ENCODE measurements around the gene NETO2.

Gene NETO2

DNA sequence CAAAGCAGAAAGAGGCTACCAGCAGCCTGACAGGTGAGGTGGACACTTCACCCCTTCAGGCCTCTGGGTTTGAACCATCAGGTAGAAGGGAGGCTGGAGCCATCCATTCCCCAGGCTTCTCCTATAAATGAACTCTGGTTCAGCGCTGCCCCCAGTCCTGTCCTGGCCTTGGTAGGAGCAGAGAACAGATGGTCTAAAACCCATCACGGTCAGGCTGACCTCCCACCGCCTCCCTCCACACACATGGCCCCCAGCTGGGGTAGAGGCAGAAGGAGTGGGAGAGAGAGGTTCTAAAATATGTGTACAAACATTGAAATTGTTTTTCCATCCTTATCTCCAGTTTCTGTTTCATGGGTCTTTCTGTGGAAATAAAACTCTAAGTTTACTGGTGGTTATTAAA lies 110.6 kb downstream of the NETO2 start:
- no peak for DNase-seq
- Histone ChIP-seq H2BK5ac (ENCODE audit: low read depth, low read length, poor library complexity, severe bottlenecking) (no peak overlapping the region), H3K23ac (ENCODE audit: low read length in 2 of 2) (no peak overlapping the region)

DNA sequence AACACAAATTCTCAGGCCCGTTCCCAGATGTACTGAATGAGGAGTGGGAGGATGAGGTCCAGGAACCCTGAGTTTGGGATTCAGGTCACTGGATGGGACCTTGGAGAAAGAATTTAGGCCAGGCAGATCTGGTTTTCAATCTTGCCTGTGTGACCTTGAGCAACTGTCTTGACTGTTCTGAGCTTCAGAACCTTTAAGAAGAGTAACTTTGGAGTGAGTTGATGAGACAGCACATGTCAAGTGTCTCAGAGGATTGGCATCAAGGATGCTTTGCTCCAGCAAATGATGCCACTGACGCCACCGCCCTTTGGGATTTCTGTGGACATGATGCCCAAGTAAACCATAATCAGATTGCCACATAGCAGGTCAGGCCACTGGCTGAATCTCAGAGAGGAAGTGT lies 114.0 kb downstream of the NETO2 start:
- H3K18ac ChIP-seq (ENCODE audit: low read depth in 1 of 2, low read length in 2 of 2) = no peak overlapping the region
- 91% methylated on average over 3 of the region's 3 CpGs for WGBS
- no peak overlapping the region for H3K9ac ChIP-seq (ENCODE audit: low read length)
- DNase-seq = no peak
- H3K36me3 ChIP-seq (ENCODE audit: control insufficient read depth in 1 of 2, insufficient read depth in 2 of 2, low read depth in 1 of 2, low read length in 2 of 2) = no peaks in the 10 kb centered on the region
- no peak overlapping the region for H3K4me2 ChIP-seq (ENCODE audit: low read length, poor library complexity, severe bottlenecking)
- H3K4me1 ChIP-seq (ENCODE audit: control insufficient read depth, insufficient read depth, low read depth, low read length) = no peaks in the 10 kb centered on the region
- no peak overlapping the region for H4K8ac ChIP-seq (ENCODE audit: low read length)
- H3K27ac ChIP-seq (ENCODE audit: low read length, poor library complexity, severe bottlenecking) = no peak overlapping the region
- H2BK5ac ChIP-seq (ENCODE audit: low read depth, low read length, poor library complexity, severe bottlenecking) = no peak overlapping the region
- peaks cover 0 to 2% of the 10 kb centered on the region in 2 experiments for H3K27me3 ChIP-seq (ENCODE audit: control insufficient read depth in 1 of 2, insufficient read depth in 1 of 2, low read length in 2 of 2)
- no peak overlapping the region for H2BK120ac ChIP-seq (ENCODE audit: low read depth, low read length)
- H2BK12ac ChIP-seq (ENCODE audit: low read length in 2 of 2) = no peak overlapping the region
- no peak overlapping the region for H3K23ac ChIP-seq (ENCODE audit: low read length in 2 of 2)
- no peak overlapping the region for H3K4me3 ChIP-seq (ENCODE audit: insufficient read depth in 1 of 2, low read depth in 1 of 2, low read length in 2 of 2)
- H3K79me1 ChIP-seq (replicated peaks; ENCODE audit: low read length, poor library complexity, severe bottlenecking) = no peaks in the 10 kb centered on the region
- H4K91ac ChIP-seq (ENCODE audit: low read length) = no peak overlapping the region
- H2AFZ ChIP-seq (ENCODE audit: low read depth, low read length) = no peak overlapping the region
- no peak overlapping the region for H2AK5ac ChIP-seq (ENCODE audit: low read length, severe bottlenecking)
- H2BK15ac ChIP-seq (ENCODE audit: low read depth, poor library complexity, severe bottlenecking) = no peak overlapping the region
- H3K9me3 ChIP-seq (ENCODE audit: control insufficient read depth, low read length) = no peaks in the 10 kb centered on the region
- H3K4ac ChIP-seq (ENCODE audit: low read depth in 1 of 2, low read length in 2 of 2) = no peak overlapping the region
- no peak overlapping the region for H3K14ac ChIP-seq (ENCODE audit: low read length in 2 of 2)

More for the DNA sequence above, 110.6 kb downstream of the NETO2 start:
- 100% methylated on average over 1 of the region's 3 CpGs for WGBS
- H2BK15ac ChIP-seq (ENCODE audit: low read depth, poor library complexity, severe bottlenecking) = no peak overlapping the region
- H4K8ac ChIP-seq (ENCODE audit: low read length) = no peak overlapping the region
- H3K4me3 ChIP-seq (ENCODE audit: insufficient read depth in 1 of 2, low read depth in 1 of 2, low read length in 2 of 2) = no peak overlapping the region
- H2BK120ac ChIP-seq (ENCODE audit: low read depth, low read length) = no peak overlapping the region
- no peak overlapping the region for H3K18ac ChIP-seq (ENCODE audit: low read depth in 1 of 2, low read length in 2 of 2)
- H3K4ac ChIP-seq (ENCODE audit: low read depth in 1 of 2, low read length in 2 of 2) = no peak overlapping the region
- no peak overlapping the region for H2AFZ ChIP-seq (ENCODE audit: low read depth, low read length)
- H3K79me1 ChIP-seq (replicated peaks; ENCODE audit: low read length, poor library complexity, severe bottlenecking) = no peaks in the 10 kb centered on the region
- H3K9ac ChIP-seq (ENCODE audit: low read length) = no peak overlapping the region
- H4K91ac ChIP-seq (ENCODE audit: low read length) = no peak overlapping the region
- H2BK12ac ChIP-seq (ENCODE audit: low read length in 2 of 2) = no peak overlapping the region
- no peaks in the 10 kb centered on the region for H3K27me3 ChIP-seq (ENCODE audit: control insufficient read depth in 1 of 2, insufficient read depth in 1 of 2, low read length in 2 of 2)
- no peak overlapping the region for H3K14ac ChIP-seq (ENCODE audit: low read length in 2 of 2)
- no peak overlapping the region for H3K4me2 ChIP-seq (ENCODE audit: low read length, poor library complexity, severe bottlenecking)
- H3K36me3 ChIP-seq (ENCODE audit: control insufficient read depth in 1 of 2, insufficient read depth in 2 of 2, low read depth in 1 of 2, low read length in 2 of 2) = no peaks in the 10 kb centered on the region
- H2AK5ac ChIP-seq (ENCODE audit: low read length, severe bottlenecking) = no peak overlapping the region
- H3K9me3 ChIP-seq (ENCODE audit: control insufficient read depth, low read length) = no peaks in the 10 kb centered on the region
- H3K4me1 ChIP-seq (ENCODE audit: control insufficient read depth, insufficient read depth, low read depth, low read length) = peaks cover 3% of the 10 kb centered on the region
- H3K27ac ChIP-seq (ENCODE audit: low read length, poor library complexity, severe bottlenecking) = no peak overlapping the region

DNA sequence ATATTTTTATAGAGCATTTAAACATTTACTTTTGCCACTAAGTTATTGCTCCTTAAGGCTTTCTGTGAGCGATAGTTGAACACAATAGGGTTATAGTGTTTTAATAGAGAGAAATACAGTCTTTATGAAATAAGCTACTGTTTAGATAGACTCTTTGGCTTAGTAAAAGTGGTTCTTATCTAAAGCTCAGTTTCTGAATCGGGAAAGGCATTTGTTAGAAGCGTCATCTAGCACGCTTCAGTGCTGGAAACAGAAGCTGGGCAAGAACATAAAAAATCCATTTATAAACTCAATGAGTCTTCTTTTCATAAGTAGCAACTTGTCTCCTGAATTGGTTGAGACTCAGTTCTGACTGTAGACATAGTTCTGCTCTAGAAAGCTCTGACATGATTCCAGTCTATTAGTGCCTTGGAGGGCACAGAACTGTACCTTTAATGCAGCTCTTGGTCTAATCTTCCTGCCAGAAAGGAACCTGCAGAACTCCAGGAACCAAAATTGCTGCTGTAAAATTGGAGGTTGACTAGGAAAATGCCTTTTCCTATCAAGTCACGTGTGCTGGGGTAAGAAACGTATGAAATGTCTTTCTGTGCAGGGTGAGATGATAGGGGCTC lies 114.9 kb downstream of the NETO2 start:
- Histone ChIP-seq H2BK15ac (ENCODE audit: low read depth, poor library complexity, severe bottlenecking) (no peak overlapping the region), H4K8ac (ENCODE audit: low read length) (no peak overlapping the region), H3K4me2 (ENCODE audit: low read length, poor library complexity, severe bottlenecking) (no peak overlapping the region), H4K91ac (ENCODE audit: low read length) (no peak overlapping the region), H3K79me1 (replicated peaks; ENCODE audit: low read length, poor library complexity, severe bottlenecking) (no peaks in the 10 kb centered on the region), H3K14ac (ENCODE audit: low read length in 2 of 2) (no peak overlapping the region), H3K18ac (ENCODE audit: low read depth in 1 of 2, low read length in 2 of 2) (no peak overlapping the region), H3K36me3 (ENCODE audit: control insufficient read depth in 1 of 2, insufficient read depth in 2 of 2, low read depth in 1 of 2, low read length in 2 of 2) (no peaks in the 10 kb centered on the region), H3K27me3 (ENCODE audit: control insufficient read depth in 1 of 2, insufficient read depth in 1 of 2, low read length in 2 of 2) (peaks cover 0 to 2% of the 10 kb centered on the region in 2 experiments), H2BK12ac (ENCODE audit: low read length in 2 of 2) (no peak overlapping the region), H2BK5ac (ENCODE audit: low read depth, low read length, poor library complexity, severe bottlenecking) (no peak overlapping the region), H2AK5ac (ENCODE audit: low read length, severe bottlenecking) (no peak overlapping the region), H2AFZ (ENCODE audit: low read depth, low read length) (no peak overlapping the region), H3K9ac (ENCODE audit: low read length) (no peak overlapping the region), H3K27ac (ENCODE audit: low read length, poor library complexity, severe bottlenecking) (no peak overlapping the region), H3K9me3 (ENCODE audit: control insufficient read depth, low read length) (no peaks in the 10 kb centered on the region), H2BK120ac (ENCODE audit: low read depth, low read length) (no peak overlapping the region), H3K4ac (ENCODE audit: low read depth in 1 of 2, low read length in 2 of 2) (no peak overlapping the region), H3K4me1 (ENCODE audit: control insufficient read depth, insufficient read depth, low read depth, low read length) (no peaks in the 10 kb centered on the region), H3K4me3 (ENCODE audit: insufficient read depth in 1 of 2, low read depth in 1 of 2, low read length in 2 of 2) (no peak overlapping the region), H3K23ac (ENCODE audit: low read length in 2 of 2) (no peak overlapping the region)
- WGBS = 89% methylated on average over 6 of the region's 6 CpGs
- no peak for DNase-seq
